Adipocyte (in vitro differentiated cells): ENCODE measurements around the gene PRR3.
"Not testable (repeated sequence)": the region's sequence is repeated elsewhere in the genome, so short reads cannot be mapped to it uniquely, and the experiment has no call there.

Experiments
- DNase-seq: peaks from one replicate; pipeline ENCODE4 v3.0.0-alpha.2; 2015; ENCODE audit warnings: low read depth
- H3K27me3 ChIP-seq: replicated peaks from 2 replicates; pipeline ENCODE4 v1.7.0; 2013; ENCODE audit warnings: mild to moderate bottlenecking, low read length, moderate library complexity; ENCODE audit not compliant: control insufficient read depth, insufficient read depth
- H3K36me3 ChIP-seq: 2 replicates; pipeline ENCODE4 v1.7.0; 2013; ENCODE audit warnings: low read length, mild to moderate bottlenecking, moderate library complexity; ENCODE audit not compliant: control insufficient read depth, insufficient read depth, severe bottlenecking
- H3K4me1 ChIP-seq: 2 replicates; pipeline ENCODE4 v1.7.0; 2013; ENCODE audit warnings: mild to moderate bottlenecking, low read length, moderate library complexity; ENCODE audit not compliant: control insufficient read depth, insufficient read depth
- H3K4me3 ChIP-seq: 2 replicates; pipeline ENCODE4 v1.7.0; 2013; ENCODE audit warnings: mild to moderate bottlenecking, low read length, moderate library complexity
- H3K9ac ChIP-seq: 2 replicates; pipeline ENCODE4 v1.7.0; 2013; ENCODE audit warnings: mild to moderate bottlenecking, low read length, moderate library complexity
- H3K9me3 ChIP-seq: 2 replicates; pipeline ENCODE4 v1.7.0; 2013; ENCODE audit warnings: mild to moderate bottlenecking, low read length, moderate library complexity; ENCODE audit not compliant: control insufficient read depth

The PRR3 gene

DNA sequence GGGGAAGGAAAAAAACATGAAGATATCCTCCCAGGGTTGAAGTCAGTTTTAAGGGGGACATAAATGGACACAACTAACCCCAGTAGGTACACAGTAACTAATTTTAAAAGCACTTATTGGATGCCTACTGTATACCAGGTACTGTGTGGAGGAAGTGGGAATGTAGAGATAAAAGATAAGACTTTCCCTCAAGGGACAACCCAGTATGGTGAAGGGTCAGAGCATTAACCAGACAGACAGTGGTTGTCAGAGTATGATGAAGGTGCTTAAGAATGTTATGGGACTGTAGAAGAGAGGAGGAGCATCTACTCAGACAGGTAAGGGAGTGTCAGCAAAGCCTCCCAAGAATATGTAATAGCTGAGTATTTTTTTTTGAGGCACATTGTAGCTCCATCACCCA, 15.1 kb downstream of the PRR3 start:
- no peak for DNase-seq
- Histone ChIP-seq H3K36me3 (peaks cover 7% of the 10 kb centered on the region), H3K4me1 (peaks cover 27% of the 10 kb centered on the region), H3K27me3 (no peaks in the 10 kb centered on the region), H3K9ac (peak overlapping the region; percentile 93), H3K4me3 (peak overlapping the region; percentile 94), H3K9me3 (no peaks in the 10 kb centered on the region)

DNA sequence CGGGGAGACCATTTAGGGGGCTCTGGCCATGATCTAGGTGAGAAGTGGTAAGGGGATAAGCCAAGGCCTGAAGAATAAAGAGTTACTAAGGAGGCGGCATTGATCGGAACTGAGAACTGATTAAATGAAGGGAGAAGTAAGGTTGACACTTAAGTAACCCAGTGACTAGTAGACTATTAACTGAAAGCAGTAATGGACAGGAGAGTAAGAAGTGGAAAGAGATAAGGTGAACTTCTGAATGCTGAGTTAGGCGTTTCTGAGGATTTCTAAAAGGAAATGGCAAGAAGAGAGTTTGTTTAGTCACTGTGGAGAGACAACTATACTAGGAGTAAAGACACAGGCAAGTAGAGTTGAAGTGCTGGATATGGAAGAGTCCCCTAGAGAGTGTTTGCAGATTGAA, 16.0 kb downstream of the PRR3 start:
- Histone ChIP-seq H3K27me3 (no peaks in the 10 kb centered on the region), H3K4me3 (peak overlapping the region; percentile 94), H3K36me3 (peaks cover 17% of the 10 kb centered on the region), H3K9ac (no peak overlapping the region), H3K4me1 (peaks cover 27% of the 10 kb centered on the region), H3K9me3 (no peaks in the 10 kb centered on the region)
- DNase-seq: no peak

DNA sequence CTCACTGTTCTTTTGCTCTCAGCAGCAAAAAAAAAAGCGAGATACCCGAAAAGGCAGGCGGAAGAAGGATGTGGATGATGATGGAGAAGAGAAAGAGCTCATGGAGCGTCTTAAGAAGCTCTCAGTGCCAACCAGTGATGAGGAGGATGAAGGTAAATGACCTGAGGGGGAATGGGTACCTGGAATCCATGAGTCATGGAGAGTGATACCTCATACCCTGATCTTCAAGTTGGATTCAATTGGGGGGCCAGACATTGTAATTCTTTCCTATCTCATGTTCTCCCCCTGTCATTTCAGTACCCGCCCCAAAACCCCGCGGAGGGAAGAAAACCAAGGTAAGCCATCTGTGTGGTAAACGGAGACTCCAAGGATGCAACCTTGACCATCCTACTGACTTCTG, 21.0 kb downstream of the PRR3 start:
- peaks cover 5% of the 10 kb centered on the region for H3K4me1 ChIP-seq
- no peak for DNase-seq
- no peak overlapping the region for H3K4me3 ChIP-seq
- no peaks in the 10 kb centered on the region for H3K9me3 ChIP-seq
- peaks cover 64% of the 10 kb centered on the region for H3K36me3 ChIP-seq
- no peak overlapping the region for H3K9ac ChIP-seq
- no peaks in the 10 kb centered on the region for H3K27me3 ChIP-seq

DNA sequence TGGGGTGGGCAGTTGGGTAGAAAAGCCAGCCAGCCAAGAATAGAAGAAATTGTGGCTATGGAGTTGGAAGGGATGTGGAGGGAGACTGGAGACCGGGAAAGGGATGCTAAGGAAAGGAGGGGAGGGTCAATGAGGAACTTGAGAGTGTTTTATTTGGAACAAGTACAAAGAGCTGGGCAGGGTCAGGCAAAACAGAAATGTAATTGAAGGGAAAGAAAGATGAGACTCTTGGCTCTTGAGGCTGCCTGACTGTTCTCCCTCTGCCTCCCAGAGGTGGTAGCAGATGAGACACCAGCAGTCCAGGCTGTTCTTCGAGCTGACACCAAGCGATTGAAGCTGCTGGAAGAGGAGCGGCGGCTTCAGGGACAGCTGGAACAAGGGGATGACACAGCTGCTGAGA, 26.8 kb downstream of the PRR3 start:
- Histone ChIP-seq H3K4me3 (no peak overlapping the region), H3K4me1 (peaks cover 4% of the 10 kb centered on the region), H3K9me3 (no peaks in the 10 kb centered on the region), H3K9ac (no peak overlapping the region), H3K27me3 (no peaks in the 10 kb centered on the region), H3K36me3 (peaks cover 94% of the 10 kb centered on the region)
- no peak for DNase-seq

DNA sequence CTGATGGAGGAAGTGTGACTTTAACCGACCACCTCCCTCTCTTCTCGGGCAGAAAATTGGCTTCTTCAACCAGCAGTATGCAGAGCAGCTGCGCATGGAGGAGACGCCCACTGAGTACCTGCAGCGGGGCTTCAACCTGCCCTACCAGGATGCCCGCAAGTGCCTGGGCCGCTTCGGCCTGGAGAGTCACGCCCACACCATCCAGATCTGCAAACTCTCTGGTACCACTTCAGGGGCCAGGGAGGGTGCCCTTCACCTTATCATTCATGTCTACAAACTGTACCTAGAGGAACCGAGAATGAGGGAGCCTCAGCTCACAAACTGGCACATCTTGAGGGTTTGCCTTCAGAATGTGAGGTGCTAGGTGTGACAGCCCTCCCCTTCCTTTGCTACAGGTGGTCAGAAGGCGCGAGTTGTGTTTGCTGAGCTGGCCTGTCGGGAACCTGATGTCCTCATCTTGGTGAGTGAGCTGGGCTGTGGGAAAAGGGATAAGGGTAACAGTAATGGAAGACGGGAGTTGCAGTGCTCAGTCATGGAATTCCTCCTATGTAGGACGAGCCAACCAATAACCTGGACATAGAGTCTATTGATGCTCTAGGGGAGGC, 32.8 kb downstream of the PRR3 start:
- DNase-seq: no peak
- Histone ChIP-seq H3K27me3 (no peaks in the 10 kb centered on the region), H3K36me3 (peaks cover 85% of the 10 kb centered on the region), H3K4me1 (peaks cover 24% of the 10 kb centered on the region), H3K9ac (no peak overlapping the region), H3K9me3 (no peaks in the 10 kb centered on the region), H3K4me3 (no peak overlapping the region)

DNA sequence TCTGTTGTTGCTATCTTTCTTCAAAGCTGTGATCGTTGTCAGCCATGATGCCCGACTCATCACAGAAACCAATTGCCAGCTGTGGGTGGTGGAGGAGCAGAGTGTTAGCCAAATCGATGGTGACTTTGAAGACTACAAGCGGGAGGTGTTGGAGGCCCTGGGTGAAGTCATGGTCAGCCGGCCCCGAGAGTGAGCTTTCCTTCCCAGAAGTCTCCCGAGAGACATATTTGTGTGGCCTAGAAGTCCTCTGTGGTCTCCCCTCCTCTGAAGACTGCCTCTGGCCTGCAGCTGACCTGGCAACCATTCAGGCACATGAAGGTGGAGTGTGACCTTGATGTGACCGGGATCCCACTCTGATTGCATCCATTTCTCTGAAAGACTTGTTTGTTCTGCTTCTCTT, 33.4 kb downstream of the PRR3 start:
- peaks cover 24% of the 10 kb centered on the region for H3K4me1 ChIP-seq
- peaks cover 79% of the 10 kb centered on the region for H3K36me3 ChIP-seq
- peak overlapping the region; percentile 36 for H3K9ac ChIP-seq
- H3K9me3 ChIP-seq: no peaks in the 10 kb centered on the region
- H3K4me3 ChIP-seq: no peak overlapping the region
- H3K27me3 ChIP-seq: no peaks in the 10 kb centered on the region
- DNase-seq: no peak

DNA sequence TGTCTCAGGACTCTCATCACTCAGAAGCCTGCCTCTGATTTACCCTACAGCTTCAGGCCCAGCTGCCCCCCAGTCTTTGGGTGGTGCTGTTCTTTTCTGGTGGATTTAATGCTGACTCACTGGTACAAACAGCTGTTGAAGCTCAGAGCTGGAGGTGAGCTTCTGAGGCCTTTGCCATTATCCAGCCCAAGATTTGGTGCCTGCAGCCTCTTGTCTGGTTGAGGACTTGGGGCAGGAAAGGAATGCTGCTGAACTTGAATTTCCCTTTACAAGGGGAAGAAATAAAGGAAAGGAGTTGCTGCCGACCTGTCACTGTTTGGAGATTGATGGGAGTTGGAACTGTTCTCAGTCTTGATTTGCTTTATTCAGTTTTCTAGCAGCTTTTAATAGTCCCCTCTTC, 33.9 kb downstream of the PRR3 start:
- peak overlapping the region; percentile 36 for H3K9ac ChIP-seq
- peaks cover 24% of the 10 kb centered on the region for H3K4me1 ChIP-seq
- H3K27me3 ChIP-seq: no peaks in the 10 kb centered on the region
- no peaks in the 10 kb centered on the region for H3K9me3 ChIP-seq
- DNase-seq: peak; percentile 65
- peaks cover 74% of the 10 kb centered on the region for H3K36me3 ChIP-seq
- H3K4me3 ChIP-seq: no peak overlapping the region

DNA sequence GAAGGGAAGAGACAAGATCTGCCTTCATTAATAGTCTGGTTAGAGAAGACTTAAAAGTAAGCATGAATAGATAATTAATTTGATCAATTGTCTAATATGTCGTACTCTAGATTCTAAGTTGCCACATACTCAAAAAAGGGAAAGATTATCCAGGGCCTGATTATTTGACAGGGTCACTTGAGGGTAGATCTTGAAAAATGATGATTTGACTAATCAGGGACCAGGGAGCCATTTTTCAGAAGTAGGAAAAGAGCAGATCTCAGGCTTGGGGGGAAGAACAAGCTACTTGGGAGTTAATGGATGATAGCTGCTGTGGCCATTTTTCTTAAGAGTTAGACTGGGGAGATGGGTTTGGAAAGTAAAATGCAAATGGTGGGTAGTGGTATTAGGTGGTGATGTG, 35.2 kb downstream of the PRR3 start:
- H3K36me3 ChIP-seq: peaks cover 61% of the 10 kb centered on the region
- DNase-seq: no peak
- H3K9ac ChIP-seq: no peak overlapping the region
- peaks cover 24% of the 10 kb centered on the region for H3K4me1 ChIP-seq
- no peak overlapping the region for H3K4me3 ChIP-seq
- H3K9me3 ChIP-seq: no peaks in the 10 kb centered on the region
- no peaks in the 10 kb centered on the region for H3K27me3 ChIP-seq

DNA sequence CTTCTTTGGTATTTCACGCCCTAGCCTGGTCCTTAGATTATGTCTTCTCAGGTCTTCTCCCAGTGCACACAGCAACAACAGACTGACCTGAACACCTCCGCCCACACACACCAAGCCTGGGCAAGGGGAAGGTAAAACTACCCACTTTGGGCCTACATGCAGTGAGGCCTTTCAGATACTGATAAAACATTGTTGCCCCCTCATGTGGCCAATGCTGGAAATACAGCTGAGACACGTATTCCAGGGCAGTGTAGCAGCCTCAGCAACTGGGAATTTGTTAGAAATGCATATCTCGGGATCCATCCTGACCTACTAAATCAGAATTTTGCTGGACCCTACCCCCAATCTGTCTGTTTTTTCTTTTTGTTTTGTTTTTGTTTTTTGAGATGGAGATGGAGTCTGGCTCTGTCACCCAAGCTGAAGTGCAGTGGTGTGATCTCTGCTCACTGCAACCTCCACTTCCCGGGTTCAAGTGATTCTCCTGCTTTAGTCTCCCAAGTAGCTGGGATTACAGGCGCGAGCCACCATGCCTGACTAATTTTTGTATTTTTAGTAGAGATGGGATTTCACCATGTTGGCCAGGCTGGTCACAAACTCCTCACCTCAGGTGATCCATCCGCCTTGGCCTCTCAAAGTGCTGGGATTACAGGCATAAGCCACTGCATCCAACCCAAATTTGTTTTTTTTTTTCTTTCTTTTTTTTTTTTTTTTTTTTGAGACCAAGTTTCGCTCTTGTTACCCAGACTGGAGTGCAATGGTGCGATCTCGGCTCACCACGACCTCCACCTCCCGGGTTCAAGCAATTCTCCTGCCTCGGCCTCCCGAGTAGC, 40.4 kb downstream of the PRR3 start:
- H3K36me3 ChIP-seq: peaks cover 40% of the 10 kb centered on the region
- H3K27me3 ChIP-seq, H3K4me1 ChIP-seq, H3K9me3 ChIP-seq, H3K4me3 ChIP-seq: not testable (repeated sequence)
- DNase-seq: peak; percentile 91
- peak overlapping the region; percentile 30 for H3K9ac ChIP-seq

DNA sequence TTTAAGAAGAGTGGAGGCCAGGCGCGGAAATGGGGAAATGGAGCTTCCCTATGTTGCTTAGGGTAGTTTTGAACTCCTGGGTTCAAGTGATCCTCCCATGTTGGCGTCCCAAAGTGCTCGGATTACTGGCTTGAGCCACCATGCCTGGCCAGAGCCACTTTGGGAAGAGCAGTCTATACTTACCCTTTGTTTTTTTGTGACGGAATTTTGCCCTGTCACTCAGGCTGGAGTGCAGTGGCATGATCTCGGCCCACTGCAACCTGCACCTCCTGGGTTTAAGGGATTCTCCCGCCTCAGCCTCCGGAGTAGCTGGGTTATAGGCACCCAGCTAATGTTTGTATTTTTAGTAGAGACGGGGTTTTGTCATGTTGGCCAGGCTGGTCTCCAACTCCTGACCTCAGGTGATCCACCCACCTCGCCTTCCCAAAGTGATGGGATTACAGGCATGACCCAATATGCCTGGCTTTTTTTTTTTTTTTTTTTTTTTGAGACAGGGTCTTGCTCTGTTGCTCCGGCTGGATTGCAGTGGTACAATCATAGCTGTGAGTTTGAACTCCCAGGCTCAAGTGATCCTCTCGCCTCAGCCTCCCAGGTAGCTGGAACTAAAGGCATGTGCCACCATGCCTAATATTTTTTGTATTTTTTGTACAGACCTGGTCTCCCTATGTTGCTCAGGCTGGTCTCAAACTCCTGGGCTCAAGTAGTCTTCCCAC, 42.0 kb downstream of the PRR3 start:
- Histone ChIP-seq H3K36me3 (peaks cover 50% of the 10 kb centered on the region), H3K9ac (no peak overlapping the region), H3K27me3 (no peaks in the 10 kb centered on the region)

DNA sequence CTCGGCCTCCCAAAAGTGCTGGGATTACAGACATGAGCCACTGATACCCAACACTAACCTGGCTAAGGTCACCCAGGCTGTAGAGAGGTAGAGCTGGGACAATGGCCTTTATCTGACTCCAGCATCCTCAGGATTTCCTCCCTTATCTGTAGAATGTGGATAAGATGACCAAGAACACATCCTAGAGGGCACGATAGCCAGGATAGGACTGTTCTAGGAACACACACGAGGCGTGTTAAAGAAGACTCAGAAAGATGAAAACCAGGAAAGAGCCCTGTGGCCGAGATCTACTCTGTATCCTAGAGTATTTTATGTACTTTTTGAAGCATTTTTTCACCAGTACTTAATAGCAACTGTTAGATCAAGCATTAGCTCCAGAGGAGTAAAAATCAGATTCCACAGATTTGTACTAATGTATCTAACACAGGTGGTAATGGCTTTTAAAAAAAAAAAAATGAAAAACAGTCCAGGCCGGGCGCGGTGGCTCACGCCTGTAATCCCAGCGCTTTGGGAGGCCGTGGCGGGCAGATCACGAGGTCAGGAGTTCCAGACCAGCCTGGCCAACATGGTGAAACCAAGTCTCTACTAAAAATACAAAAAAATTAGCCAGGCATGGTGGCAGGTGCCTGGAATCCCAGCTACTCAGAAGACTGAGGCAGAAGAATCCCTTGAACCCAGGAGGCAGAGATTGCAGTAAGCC, 42.7 kb downstream of the PRR3 start:
- no peak overlapping the region for H3K9ac ChIP-seq
- DNase-seq: no peak
- peaks cover 50% of the 10 kb centered on the region for H3K36me3 ChIP-seq
- H3K9me3 ChIP-seq: no peaks in the 10 kb centered on the region
- no peaks in the 10 kb centered on the region for H3K4me1 ChIP-seq
- H3K4me3 ChIP-seq: no peak overlapping the region
- no peaks in the 10 kb centered on the region for H3K27me3 ChIP-seq

More for the DNA sequence above, 42.0 kb downstream of the PRR3 start:
- H3K9me3 ChIP-seq: no peaks in the 10 kb centered on the region
- no peak overlapping the region for H3K4me3 ChIP-seq
- no peaks in the 10 kb centered on the region for H3K4me1 ChIP-seq
- DNase-seq: no peak
